ENCODE data around the gene ZNF358. TPM values are rescaled to one million over a fixed set of nuclear protein-coding genes. Genes with fewer than 3 reads are reported as not detected.

Gene ZNF358
- total RNA-seq, 1 experiment from 2014 or later, result 30.2 TPM

DNA sequence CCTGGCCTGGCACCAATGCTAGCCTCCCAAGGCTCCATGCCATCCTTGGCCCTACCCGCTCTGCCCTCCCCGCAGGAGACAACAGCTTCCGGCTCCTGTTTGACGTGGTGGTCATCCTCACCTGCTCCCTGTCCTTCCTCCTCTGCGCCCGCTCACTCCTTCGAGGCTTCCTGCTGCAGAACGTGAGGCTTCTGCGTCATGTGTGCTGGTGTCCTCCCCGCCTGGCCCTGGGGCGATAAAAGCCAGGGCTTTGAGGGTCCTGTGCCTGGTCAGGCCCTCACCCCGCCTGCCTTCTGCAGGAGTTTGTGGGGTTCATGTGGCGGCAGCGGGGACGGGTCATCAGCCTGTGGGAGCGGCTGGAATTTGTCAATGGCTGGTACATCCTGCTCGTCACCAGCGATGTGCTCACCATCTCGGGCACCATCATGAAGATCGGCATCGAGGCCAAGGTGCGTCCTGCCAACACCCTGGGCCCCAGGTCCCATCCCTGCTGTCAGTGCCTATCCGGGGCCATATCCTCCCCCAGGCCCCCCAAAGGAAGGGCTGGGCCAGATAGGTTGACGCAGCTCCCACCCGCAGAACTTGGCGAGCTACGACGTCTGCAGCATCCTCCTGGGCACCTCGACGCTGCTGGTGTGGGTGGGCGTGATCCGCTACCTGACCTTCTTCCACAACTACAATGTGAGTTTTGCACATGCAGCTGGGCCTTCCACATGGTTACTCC lies 12.8 kb downstream of the ZNF358 start:
- H3K9me3 ChIP-seq (ENCODE audit: control insufficient read depth, insufficient read depth, low read depth, low read length), result no peaks in the 10 kb centered on the region
- H3K4me3 ChIP-seq (ENCODE audit: low read depth in 2 of 2, low read length in 2 of 2), result no peak overlapping the region
- intact Hi-C loops (cut with micrococcal nuclease; ENCODE audit: unreplicated experiment) (no loop called here), in situ Hi-C loops (cut with HindIII; ENCODE audit: low pct_unique_long_range_greater_than_20kb, low sequenced_read_pairs) (no loop called here)
- no peaks in the 10 kb centered on the region for H3K36me3 ChIP-seq (ENCODE audit: control insufficient read depth, insufficient read depth, low read length)
- DNase-seq (ENCODE audit: low read depth, low spot score), result no peak
- no peak for ATAC-seq
- BruUV-seq (replicated peaks), result no TSS peak
- ChIA-PET POLR2A (no interaction called here), CTCF (no interaction called here)
- H3K27me3 ChIP-seq (ENCODE audit: control insufficient read depth, insufficient read depth, low read length), result no peaks in the 10 kb centered on the region
- H3K4me1 ChIP-seq (ENCODE audit: control insufficient read depth, insufficient read depth, low read length), result 0 out of 2 replicates have a peak, but pooled peaks cover 6% of the 10 kb centered on the region
- no peak overlapping the region for H3K27ac ChIP-seq (ENCODE audit: low read length)
- TF ChIP-seq POLR2AphosphoS5 (IDR thresholded peaks at IDR 0.05; ENCODE audit: low read depth, low read length) (no peak), TCF7L2 (IDR thresholded peaks at IDR 0.05; ENCODE audit: low read depth, low read length) (no peak), SIN3A (IDR thresholded peaks at IDR 0.05; ENCODE audit: borderline replicate concordance, insufficient read depth, low read depth, low read length) (no peak)
- TF ChIP-seq, protein P1, sequence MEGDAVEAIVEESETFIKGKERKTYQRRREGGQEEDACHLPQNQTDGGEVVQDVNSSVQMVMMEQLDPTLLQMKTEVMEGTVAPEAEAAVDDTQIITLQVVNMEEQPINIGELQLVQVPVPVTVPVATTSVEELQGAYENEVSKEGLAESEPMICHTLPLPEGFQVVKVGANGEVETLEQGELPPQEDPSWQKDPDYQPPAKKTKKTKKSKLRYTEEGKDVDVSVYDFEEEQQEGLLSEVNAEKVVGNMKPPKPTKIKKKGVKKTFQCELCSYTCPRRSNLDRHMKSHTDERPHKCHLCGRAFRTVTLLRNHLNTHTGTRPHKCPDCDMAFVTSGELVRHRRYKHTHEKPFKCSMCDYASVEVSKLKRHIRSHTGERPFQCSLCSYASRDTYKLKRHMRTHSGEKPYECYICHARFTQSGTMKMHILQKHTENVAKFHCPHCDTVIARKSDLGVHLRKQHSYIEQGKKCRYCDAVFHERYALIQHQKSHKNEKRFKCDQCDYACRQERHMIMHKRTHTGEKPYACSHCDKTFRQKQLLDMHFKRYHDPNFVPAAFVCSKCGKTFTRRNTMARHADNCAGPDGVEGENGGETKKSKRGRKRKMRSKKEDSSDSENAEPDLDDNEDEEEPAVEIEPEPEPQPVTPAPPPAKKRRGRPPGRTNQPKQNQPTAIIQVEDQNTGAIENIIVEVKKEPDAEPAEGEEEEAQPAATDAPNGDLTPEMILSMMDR (IDR thresholded peaks at IDR 0.05), result no peak
- TF ChIP-seq, protein P2, sequence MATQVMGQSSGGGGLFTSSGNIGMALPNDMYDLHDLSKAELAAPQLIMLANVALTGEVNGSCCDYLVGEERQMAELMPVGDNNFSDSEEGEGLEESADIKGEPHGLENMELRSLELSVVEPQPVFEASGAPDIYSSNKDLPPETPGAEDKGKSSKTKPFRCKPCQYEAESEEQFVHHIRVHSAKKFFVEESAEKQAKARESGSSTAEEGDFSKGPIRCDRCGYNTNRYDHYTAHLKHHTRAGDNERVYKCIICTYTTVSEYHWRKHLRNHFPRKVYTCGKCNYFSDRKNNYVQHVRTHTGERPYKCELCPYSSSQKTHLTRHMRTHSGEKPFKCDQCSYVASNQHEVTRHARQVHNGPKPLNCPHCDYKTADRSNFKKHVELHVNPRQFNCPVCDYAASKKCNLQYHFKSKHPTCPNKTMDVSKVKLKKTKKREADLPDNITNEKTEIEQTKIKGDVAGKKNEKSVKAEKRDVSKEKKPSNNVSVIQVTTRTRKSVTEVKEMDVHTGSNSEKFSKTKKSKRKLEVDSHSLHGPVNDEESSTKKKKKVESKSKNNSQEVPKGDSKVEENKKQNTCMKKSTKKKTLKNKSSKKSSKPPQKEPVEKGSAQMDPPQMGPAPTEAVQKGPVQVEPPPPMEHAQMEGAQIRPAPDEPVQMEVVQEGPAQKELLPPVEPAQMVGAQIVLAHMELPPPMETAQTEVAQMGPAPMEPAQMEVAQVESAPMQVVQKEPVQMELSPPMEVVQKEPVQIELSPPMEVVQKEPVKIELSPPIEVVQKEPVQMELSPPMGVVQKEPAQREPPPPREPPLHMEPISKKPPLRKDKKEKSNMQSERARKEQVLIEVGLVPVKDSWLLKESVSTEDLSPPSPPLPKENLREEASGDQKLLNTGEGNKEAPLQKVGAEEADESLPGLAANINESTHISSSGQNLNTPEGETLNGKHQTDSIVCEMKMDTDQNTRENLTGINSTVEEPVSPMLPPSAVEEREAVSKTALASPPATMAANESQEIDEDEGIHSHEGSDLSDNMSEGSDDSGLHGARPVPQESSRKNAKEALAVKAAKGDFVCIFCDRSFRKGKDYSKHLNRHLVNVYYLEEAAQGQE (IDR thresholded peaks at IDR 0.05; ENCODE audit: insufficient read depth in 1 of 2, low read depth in 2 of 2, low read length in 1 of 2), result no peak

DNA sequence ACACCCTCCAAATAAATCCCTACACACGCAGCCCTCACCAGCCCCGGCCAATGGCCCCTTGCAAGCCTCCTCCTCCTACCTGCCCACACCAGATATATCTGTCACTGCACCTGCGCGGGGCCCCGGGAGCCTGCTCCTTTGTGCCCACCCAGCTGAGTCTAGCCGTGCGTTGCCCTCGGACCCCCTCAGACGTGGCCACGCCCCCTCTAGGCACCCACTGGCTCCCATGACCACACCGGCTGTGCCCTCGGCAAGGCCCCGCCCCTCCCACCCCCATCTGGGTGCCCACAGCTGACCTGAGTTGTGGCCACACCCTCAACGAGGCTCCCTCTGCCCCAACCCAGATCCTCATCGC lies 13.3 kb downstream of the ZNF358 start:
- CTCF ChIA-PET, result no interaction called here
- H3K4me1 ChIP-seq (ENCODE audit: control insufficient read depth, insufficient read depth, low read length), result 0 out of 2 replicates have a peak, but pooled peaks cover 7% of the 10 kb centered on the region
- no peak for TF ChIP-seq TCF7L2 (IDR thresholded peaks at IDR 0.05; ENCODE audit: low read depth, low read length)
- TF ChIP-seq POLR2AphosphoS5 (IDR thresholded peaks at IDR 0.05; ENCODE audit: low read depth, low read length), result no peak
- TF ChIP-seq, protein P1 (IDR thresholded peaks at IDR 0.05), result no peak
- TF ChIP-seq, protein P2 (IDR thresholded peaks at IDR 0.05; ENCODE audit: insufficient read depth in 1 of 2, low read depth in 2 of 2, low read length in 1 of 2), result no peak
- TF ChIP-seq SIN3A (IDR thresholded peaks at IDR 0.05; ENCODE audit: borderline replicate concordance, insufficient read depth, low read depth, low read length), result no peak
- no peaks in the 10 kb centered on the region for H3K27me3 ChIP-seq (ENCODE audit: control insufficient read depth, insufficient read depth, low read length)
- no peaks in the 10 kb centered on the region for H3K36me3 ChIP-seq (ENCODE audit: control insufficient read depth, insufficient read depth, low read length)
- H3K27ac ChIP-seq (ENCODE audit: low read length), result no peak overlapping the region
- DNase-seq (ENCODE audit: low read depth, low spot score), result no peak
- H3K4me3 ChIP-seq (ENCODE audit: low read depth in 2 of 2, low read length in 2 of 2), result no peak overlapping the region
- POLR2A ChIA-PET, result no interaction called here
- ATAC-seq, result no peak
- in situ Hi-C loops (cut with HindIII; ENCODE audit: low pct_unique_long_range_greater_than_20kb, low sequenced_read_pairs), result no loop called here
- no peaks in the 10 kb centered on the region for H3K9me3 ChIP-seq (ENCODE audit: control insufficient read depth, insufficient read depth, low read depth, low read length)
- intact Hi-C loops (cut with micrococcal nuclease; ENCODE audit: unreplicated experiment), result no loop called here
- no TSS peak for BruUV-seq (replicated peaks)

Data from Panc1 (cell line).